Transverse colon (tissue), 3 donors: ENCODE measurements around the gene ITGAD.

Experiments
- POLR2A ChIP-seq: fragments of 450-650 bp; IDR thresholded peaks from one replicate; pipeline ENCODE4 v1.6.1; 2016; ENCODE audit warnings: antibody characterized with exemption, mild to moderate bottlenecking, moderate library complexity
- POLR2AphosphoS5 ChIP-seq, 3 donors: sonication (generic); formaldehyde crosslinking; IDR thresholded peaks; one replicate each; pipeline ENCODE4 v1.6.1; 2016; ENCODE audit warnings: antibody characterized with exemption in 3 of 3

DNA sequence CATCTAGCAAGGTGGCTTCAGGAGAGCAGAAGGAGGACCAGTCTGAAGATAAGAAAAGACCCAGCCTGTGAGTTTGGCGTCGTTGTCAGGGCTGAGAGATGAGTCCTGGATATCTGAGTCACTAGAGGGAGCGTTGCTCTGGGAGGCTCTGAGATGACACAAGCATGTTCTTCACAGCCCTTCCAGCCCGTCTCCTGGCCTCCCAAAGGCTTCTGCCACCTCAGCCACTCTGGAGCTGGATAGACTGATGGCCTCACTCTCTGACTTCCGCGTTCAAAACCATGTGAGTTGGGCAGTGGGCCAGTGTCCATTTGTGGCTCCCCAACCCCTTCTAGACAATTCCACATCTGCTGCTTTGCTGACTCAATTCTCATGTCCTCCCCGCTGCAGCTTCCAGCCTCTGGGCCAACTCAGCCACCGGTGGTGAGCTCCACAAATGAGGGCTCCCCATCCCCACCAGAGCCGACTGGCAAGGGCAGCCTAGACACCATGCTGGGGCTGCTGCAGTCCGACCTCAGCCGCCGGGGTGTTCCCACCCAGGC lies 81.1 kb downstream of the ITGAD start:
- no peak for TF ChIP-seq POLR2A
- TF ChIP-seq POLR2AphosphoS5 (IDR thresholded peaks at IDR 0.05): no peak
